Right lobe of liver (tissue), 4 donors: ENCODE results near the gene SH3RF3.

Experiments used
- CTCF ChIP-seq, 4 donors: fragments of 200-600 bp in 3 of 4; fragments of 450-650 bp in 1 of 4; IDR thresholded peaks; one replicate each; pipeline versions ENCODE4 v1.5.1 to v1.8.0; 2016 to 2022; ENCODE audit warnings: antibody characterized with exemption in 4 of 4, mild to moderate bottlenecking in 2 of 4
- POLR2A ChIP-seq: fragments of 450-650 bp; IDR thresholded peaks from one replicate; pipeline ENCODE4 v1.6.1; 2017; ENCODE audit warnings: antibody characterized with exemption, mild to moderate bottlenecking
- donor health status: DM: no; HTN: no; CAD: no.
- donor health status: DM: no; HTN: no; CAD: no.
- donor health status: DM: no; HTN: yes; CAD: no.

- TF ChIP-seq CTCF (IDR thresholded peaks at IDR 0.05) (no peak), POLR2A (no peak)
Observed at GRCh38 chr2:109422758-109423500, 293.9 kb downstream of the SH3RF3 start.
